Endothelial cell of umbilical vein (primary cell): Measurements from ENCODE around the gene DET1. TPM values are rescaled to one million over a fixed set of nuclear protein-coding genes. Genes with fewer than 3 reads are reported as not detected.

Source experiments
- BruUV-seq: library from RNA; stranded (reverse); fragments of 400-500 nt; replicated peaks from 2 replicates; lab custom pipeline; 2021; lab: Mats Ljungman, UMichigan
- CTCF ChIA-PET: fragments of 300-600, 350-600 bp; sonication (Branson Sonifier 250); formaldehyde crosslinking; loops from one replicate; lab custom pipeline; 2021; ENCODE audit warnings: antibody characterized with exemption, inconsistent platforms; lab: Charles Lee
- POLR2A ChIA-PET: fragments of 300-600, 350-600 bp; sonication (Branson Sonifier 250); formaldehyde crosslinking; loops from one replicate; lab custom pipeline; 2021; ENCODE audit warnings: antibody characterized with exemption, inconsistent platforms; lab: Charles Lee
- DNase-seq: peaks from one replicate; pipeline ENCODE4 v3.0.0-alpha.2; 2011; ENCODE audit warnings: low read depth, low spot score
- FAIRE-seq: peaks from 2 replicates; lab custom pipeline; 2011; peaks lifted over from hg19 to GRCh38; lab: Jason Lieb, UNC
- H2AFZ ChIP-seq: 2 replicates; pipeline ENCODE4 v1.6.0; 2012; ENCODE audit warnings: low read depth, low read length, control low read depth, inconsistent platforms
- H3K27ac ChIP-seq: 2 replicates; pipeline ENCODE4 v1.5.1; 2011; ENCODE audit warnings: low read depth, mild to moderate bottlenecking, control low read depth, low read length, moderate library complexity; ENCODE audit not compliant: insufficient read depth
- H3K27me3 ChIP-seq, 2 experiments: 2 replicates each; pipeline versions ENCODE4 v1.6.0 to v1.6.1; 2011; ENCODE audit warnings: low read length in 2 of 2, mixed read lengths in 1 of 2; ENCODE audit not compliant: control insufficient read depth in 2 of 2, insufficient read depth in 2 of 2
- H3K36me3 ChIP-seq, 2 experiments: 2 replicates in 1 of 2; 3 replicates in 1 of 2; pipeline ENCODE4 v1.5.1; 2011; ENCODE audit warnings: low read length in 2 of 2, mild to moderate bottlenecking in 1 of 2, moderate library complexity in 1 of 2; ENCODE audit not compliant: control insufficient read depth in 2 of 2, insufficient read depth in 2 of 2; ENCODE audit errors: extremely low read depth in 1 of 2
- H3K4me1 ChIP-seq: 3 replicates; pipeline ENCODE4 v1.5.1; 2011; ENCODE audit warnings: mild to moderate bottlenecking, low read length; ENCODE audit not compliant: control insufficient read depth, insufficient read depth; ENCODE audit errors: extremely low read depth
- H3K4me2 ChIP-seq: 2 replicates; pipeline ENCODE4 v1.6.1; 2011; ENCODE audit warnings: low read length, control low read depth, mixed read lengths; ENCODE audit not compliant: insufficient read depth
- H3K4me3 ChIP-seq, 3 experiments: fragments of 200-600 bp in 1 of 3; sonication (generic), shearing (Covaris generic) in 1 of 3; replicated peaks in 1 of 3; 2 replicates each; pipeline ENCODE4 v1.5.1; 2011 to 2016; ENCODE audit warnings: control low read depth in 3 of 3, low read length in 3 of 3, mild to moderate bottlenecking in 2 of 3, inconsistent platforms in 1 of 3, low read depth in 1 of 3, moderate library complexity in 1 of 3; ENCODE audit not compliant: insufficient read depth in 1 of 3
- H3K79me2 ChIP-seq: 2 replicates; pipeline ENCODE4 v1.6.0; 2012; ENCODE audit warnings: low read length, inconsistent platforms; ENCODE audit not compliant: control insufficient read depth, insufficient read depth
- H3K9ac ChIP-seq: replicated peaks from 2 replicates; pipeline ENCODE3; 2011; ENCODE audit warnings: low read length, control low read depth; ENCODE audit not compliant: insufficient read depth; ENCODE audit errors: extremely low read depth
- H3K9me1 ChIP-seq: replicated peaks from 3 replicates; pipeline ENCODE4 v1.6.0; 2011; ENCODE audit warnings: mild to moderate bottlenecking, low read length; ENCODE audit not compliant: control insufficient read depth, insufficient read depth; ENCODE audit errors: extremely low read depth
- H3K9me3 ChIP-seq: replicated peaks from 2 replicates; pipeline ENCODE4 v1.5.1; 2012; ENCODE audit warnings: low read length, inconsistent platforms; ENCODE audit not compliant: control insufficient read depth, insufficient read depth
- H4K20me1 ChIP-seq: replicated peaks from 2 replicates; pipeline ENCODE3; 2011; ENCODE audit warnings: mild to moderate bottlenecking, low read length; ENCODE audit not compliant: control insufficient read depth, insufficient read depth; ENCODE audit errors: extremely low read depth
- CTCF ChIP-seq, 2 donors: IDR thresholded peaks; 1 replicate in 1 of 2; 2 replicates in 1 of 2; pipeline ENCODE4 v1.5.1; 2011; ENCODE audit warnings: low read length in 2 of 2, mild to moderate bottlenecking in 2 of 2, moderate library complexity in 2 of 2, control low read depth in 1 of 2, inconsistent platforms in 1 of 2, low read depth in 1 of 2; ENCODE audit not compliant: insufficient read depth in 1 of 2; ENCODE audit errors: extremely low read depth in 1 of 2
- EZH2 ChIP-seq: IDR thresholded peaks from 2 replicates; pipeline ENCODE4 v1.6.1; 2012; ENCODE audit warnings: borderline replicate concordance, low read depth, mild to moderate bottlenecking, moderate library complexity, low read length, inconsistent platforms; ENCODE audit not compliant: severe bottlenecking
- FOS ChIP-seq: IDR thresholded peaks from 2 replicates; pipeline ENCODE4 v1.6.1; 2011; ENCODE audit warnings: mild to moderate bottlenecking, low read length, moderate library complexity, borderline replicate concordance; ENCODE audit not compliant: insufficient read depth
- GATA2 ChIP-seq: IDR thresholded peaks from 2 replicates; pipeline ENCODE4 v1.7.0; 2011; ENCODE audit warnings: low read depth, mild to moderate bottlenecking, moderate library complexity, mixed read lengths, low read length; ENCODE audit not compliant: insufficient read length, insufficient read depth
- JUN ChIP-seq: IDR thresholded peaks from 2 replicates; pipeline ENCODE4 v1.6.1; 2011; ENCODE audit warnings: borderline replicate concordance, low read depth; ENCODE audit not compliant: insufficient read length, insufficient read depth
- MAX ChIP-seq: IDR thresholded peaks from 2 replicates; pipeline ENCODE4 v1.6.1; 2011; ENCODE audit not compliant: insufficient read depth, insufficient read length
- MYC ChIP-seq: IDR thresholded peaks from one replicate; pipeline ENCODE4 v1.6.1; 2011; ENCODE audit warnings: mild to moderate bottlenecking, low read depth, low read length
- POLR2A ChIP-seq: IDR thresholded peaks from 2 replicates; pipeline ENCODE4 v1.6.1; 2012; ENCODE audit warnings: low read depth, mild to moderate bottlenecking, control low read depth, low read length
- POLR2AphosphoS5 ChIP-seq: IDR thresholded peaks from 2 replicates; pipeline ENCODE4 v1.6.1; 2012; ENCODE audit warnings: low read depth, mild to moderate bottlenecking, control low read depth, low read length, moderate library complexity; ENCODE audit not compliant: insufficient read depth
- dilution Hi-C: fragments of 300-500 bp; cut with MboI; formaldehyde crosslinking; loops from one replicate; pipeline ENCODE4 v1.15.0; 2019; ENCODE audit warnings: low sequenced_read_pairs; ENCODE audit not compliant: extremely low pct_ligation_motif_present
- intact Hi-C: fragments of 100-400 bp; cut with micrococcal nuclease; formaldehyde crosslinking; loops from one replicate; pipeline ENCODE4 v1.10.0; 2022
- polyA plus RNA-seq, 4 experiments: library from polyadenylated mRNA; depleted of rRNA in 3 of 4; stranded (reverse) in 3 of 4; unstranded in 1 of 4; fragments of >200 nt; gene quantifications; 2 replicates each; pipeline versions ENCODE4 v1.2.1 to v1.2.3, GENCODE V29; 2011 to 2012; ENCODE audit warnings: missing spikeins in 1 of 4
- total RNA-seq: library from RNA; stranded (reverse); gene quantifications from 2 replicates; pipeline ENCODE4 v1.2.3, GENCODE V29; 2021

Gene DET1
- total and polyA plus RNA-seq, 2 donors (not counting 3 experiments of a cell fraction or from before 2014, with no cell fraction given): 5.2 to 5.6 TPM

- no peak overlapping the region for H3K4me3 ChIP-seq
- H3K9me3 ChIP-seq: no peaks in the 10 kb centered on the region
- H3K36me3 ChIP-seq: peaks cover 0 to 3% of the 10 kb centered on the region in 2 experiments
- BruUV-seq: no TSS peak
- no peak overlapping the region for H3K27ac ChIP-seq
- DNase-seq: peak; percentile 28
- no peaks in the 10 kb centered on the region for H4K20me1 ChIP-seq
- no peak overlapping the region for H3K4me2 ChIP-seq
- TF ChIP-seq JUN: peak; percentile 51
- peak; percentile 76 for TF ChIP-seq FOS
- no peak for TF ChIP-seq MAX
- no peak for TF ChIP-seq POLR2A
- no peaks in the 10 kb centered on the region for H3K27me3 ChIP-seq
- H3K4me1 ChIP-seq: peaks cover 4% of the 10 kb centered on the region
- ChIA-PET POLR2A (interaction anchor here (0.7 kb wide), 1 partner anchor 260 kb away, joined by 4 read pairs; no protein-coding TSS in a partner anchor), CTCF (no interaction called here)
- no peaks in the 10 kb centered on the region for H3K9me1 ChIP-seq
- H2AFZ ChIP-seq: no peak overlapping the region
- intact Hi-C loops (no loop called here), dilution Hi-C loops (no loop called here)
- H3K79me2 ChIP-seq: no peaks in the 10 kb centered on the region
- H3K9ac ChIP-seq: no peak overlapping the region
- peak; percentile 44 for FAIRE-seq
Measured at GRCh38 chr15:88513195-88513594, 33.3 kb downstream of the DET1 start.

- no peak overlapping the region for H3K27ac ChIP-seq
- BruUV-seq: no TSS peak
- no peak overlapping the region for H3K4me3 ChIP-seq
- H3K9me3 ChIP-seq: no peaks in the 10 kb centered on the region
- H4K20me1 ChIP-seq: no peaks in the 10 kb centered on the region
- intact Hi-C loops (no loop called here), dilution Hi-C loops (no loop called here)
- H3K36me3 ChIP-seq: peaks cover 0 to 3% of the 10 kb centered on the region in 2 experiments
- no peak overlapping the region for H3K4me2 ChIP-seq
- peaks cover 4% of the 10 kb centered on the region for H3K4me1 ChIP-seq
- peak; percentile 44 for FAIRE-seq
- no peak for TF ChIP-seq POLR2A
- no peak for TF ChIP-seq MYC
- no peak for TF ChIP-seq CTCF (IDR thresholded peaks at IDR 0.05; ENCODE audit: extremely low read depth in 1 of 2, insufficient read depth in 1 of 2, low read depth in 1 of 2, low read length in 2 of 2)
- no peak for TF ChIP-seq GATA2
- no peak for TF ChIP-seq MAX
- no peak for TF ChIP-seq EZH2
- TF ChIP-seq JUN: no peak
- no peak for TF ChIP-seq FOS
- TF ChIP-seq POLR2AphosphoS5: no peak
- no peak overlapping the region for H2AFZ ChIP-seq
- ChIA-PET CTCF (no interaction called here), POLR2A (no interaction called here)
- H3K79me2 ChIP-seq: no peaks in the 10 kb centered on the region
- H3K9me1 ChIP-seq: no peaks in the 10 kb centered on the region
- H3K27me3 ChIP-seq: no peaks in the 10 kb centered on the region
- no peak overlapping the region for H3K9ac ChIP-seq
- no peak for DNase-seq
Measured at GRCh38 chr15:88512601-88513000, 33.9 kb downstream of the DET1 start.
